ENCODE results near the gene ADGRL3.

- TF ChIP-seq CTCF (IDR thresholded peaks at IDR 0.05; ENCODE audit: low read length) (no peak), EZH2 (IDR thresholded peaks at IDR 0.05; ENCODE audit: borderline replicate concordance, low read length) (no peak)
These were observed 39.6 kb upstream of the ADGRL3 start for GRCh38 chr4:61160478-61160877.

Measured in OCI-LY1 (cell line).